ENCODE data around the gene AFF3.

Gene AFF3

GRCh38 chr2:99851089-99851488 is 291.3 kb downstream of the AFF3 start:
- DNase-seq = no peak

- DNase-seq = no peak
These were observed 292.2 kb downstream of the AFF3 start for GRCh38 chr2:99850084-99850710.

- DNase-seq = no peak
These were observed 295.8 kb downstream of the AFF3 start for GRCh38 chr2:99846462-99847107.

GRCh38 chr2:99845296-99845695 is 297.1 kb downstream of the AFF3 start:
- no peak for DNase-seq

- no peak for DNase-seq
These were observed 299.9 kb downstream of the AFF3 start for GRCh38 chr2:99842451-99842850.

GRCh38 chr2:99841749-99842148 is 300.6 kb downstream of the AFF3 start:
- no peak for DNase-seq

- no peak for DNase-seq
These were observed 301.6 kb downstream of the AFF3 start for GRCh38 chr2:99840831-99841230.

- no peak for DNase-seq
These were observed 305.4 kb downstream of the AFF3 start for GRCh38 chr2:99836690-99837605.

- no peak for DNase-seq
These were observed 308.0 kb downstream of the AFF3 start for GRCh38 chr2:99834426-99834825.

- DNase-seq = no peak
These were observed 308.7 kb downstream of the AFF3 start for GRCh38 chr2:99833586-99834201.

- DNase-seq = no peak
These were observed 309.5 kb downstream of the AFF3 start for GRCh38 chr2:99832926-99833325.

GRCh38 chr2:99831772-99832171 is 310.6 kb downstream of the AFF3 start:
- no peak for DNase-seq

- no peak for DNase-seq
These were observed 314.9 kb downstream of the AFF3 start for GRCh38 chr2:99827296-99827999.

GRCh38 chr2:99825630-99826029 is 316.8 kb downstream of the AFF3 start:
- DNase-seq = no peak

- no peak for DNase-seq
These were observed 317.6 kb downstream of the AFF3 start for GRCh38 chr2:99824758-99825157.

GRCh38 chr2:99822474-99823207 is 319.7 kb downstream of the AFF3 start:
- no peak for DNase-seq

GRCh38 chr2:99821984-99822383 is 320.4 kb downstream of the AFF3 start:
- no peak for DNase-seq

GRCh38 chr2:99821572-99821971 is 320.8 kb downstream of the AFF3 start:
- no peak for DNase-seq

GRCh38 chr2:99821039-99821438 is 321.4 kb downstream of the AFF3 start:
- no peak for DNase-seq

- DNase-seq = no peak
These were observed 322.6 kb downstream of the AFF3 start for GRCh38 chr2:99819766-99820165.

- no peak for DNase-seq
These were observed 323.5 kb downstream of the AFF3 start for GRCh38 chr2:99818842-99819241.

GRCh38 chr2:99816908-99817307 is 325.5 kb downstream of the AFF3 start:
- no peak for DNase-seq
